Ishikawa (cell line): ENCODE measurements around the gene BICC1.

Experiments
- CEBPB ChIP-seq: IDR thresholded peaks from 2 replicates; pipeline ENCODE4 v1.6.1; 2012
- CREB1 ChIP-seq: IDR thresholded peaks from 2 replicates; pipeline ENCODE4 v1.6.1; 2012; ENCODE audit warnings: low read depth
- EGR1 ChIP-seq: IDR thresholded peaks from 2 replicates; pipeline ENCODE4 v1.6.1; 2012
- EP300 ChIP-seq: IDR thresholded peaks from 2 replicates; pipeline ENCODE4 v1.6.1; 2012; ENCODE audit warnings: borderline replicate concordance
- FOXM1 ChIP-seq: IDR thresholded peaks from 2 replicates; pipeline ENCODE4 v1.6.1; 2012; ENCODE audit warnings: low read depth, borderline replicate concordance
- MAX ChIP-seq: IDR thresholded peaks from 2 replicates; pipeline ENCODE4 v1.6.1; 2012
- NFIC ChIP-seq: IDR thresholded peaks from 2 replicates; pipeline ENCODE4 v1.6.1; 2012
- RAD21 ChIP-seq: IDR thresholded peaks from 2 replicates; pipeline ENCODE4 v1.6.1; 2012; ENCODE audit warnings: low read depth
- REST ChIP-seq: IDR thresholded peaks from 2 replicates; pipeline ENCODE4 v1.6.1; 2012; ENCODE audit warnings: low read depth, mild to moderate bottlenecking
- TAF1 ChIP-seq: IDR thresholded peaks from 2 replicates; pipeline ENCODE4 v1.6.1; 2012; ENCODE audit warnings: low read depth, mild to moderate bottlenecking
- TCF12 ChIP-seq: IDR thresholded peaks from 2 replicates; pipeline ENCODE4 v1.6.1; 2012; ENCODE audit warnings: low read depth
- TEAD4 ChIP-seq: IDR thresholded peaks from 2 replicates; pipeline ENCODE4 v1.6.1; 2012
- USF1 ChIP-seq: IDR thresholded peaks from 2 replicates; pipeline ENCODE4 v1.6.1; 2012
- YY1 ChIP-seq: IDR thresholded peaks from 2 replicates; pipeline ENCODE4 v1.6.1; 2012; ENCODE audit warnings: low read depth
- ZBTB7A ChIP-seq: IDR thresholded peaks from 2 replicates; pipeline ENCODE4 v1.6.1; 2012; ENCODE audit warnings: low read depth

Gene BICC1

GRCh38 chr10:58757352-58758065 lies 244.8 kb downstream of the BICC1 start:
- TF ChIP-seq CEBPB: no peak
- TF ChIP-seq YY1: no peak
- no peak for TF ChIP-seq REST
- TF ChIP-seq MAX: no peak
- TF ChIP-seq CREB1: no peak
- no peak for TF ChIP-seq FOXM1
- TF ChIP-seq RAD21: no peak
- no peak for TF ChIP-seq EP300
- no peak for TF ChIP-seq EGR1
- no peak for TF ChIP-seq USF1
- no peak for TF ChIP-seq TAF1
- TF ChIP-seq TCF12: no peak

- TF ChIP-seq USF1 (no peak), ZBTB7A (no peak), CEBPB (no peak), EGR1 (no peak), EP300 (no peak), FOXM1 (no peak), NFIC (no peak), REST (no peak), TAF1 (no peak), YY1 (no peak), TEAD4 (no peak), RAD21 (no peak), MAX (no peak), CREB1 (no peak), TCF12 (no peak)
Measured at GRCh38 chr10:58758321-58758720, 245.6 kb downstream of the BICC1 start.

DNA sequence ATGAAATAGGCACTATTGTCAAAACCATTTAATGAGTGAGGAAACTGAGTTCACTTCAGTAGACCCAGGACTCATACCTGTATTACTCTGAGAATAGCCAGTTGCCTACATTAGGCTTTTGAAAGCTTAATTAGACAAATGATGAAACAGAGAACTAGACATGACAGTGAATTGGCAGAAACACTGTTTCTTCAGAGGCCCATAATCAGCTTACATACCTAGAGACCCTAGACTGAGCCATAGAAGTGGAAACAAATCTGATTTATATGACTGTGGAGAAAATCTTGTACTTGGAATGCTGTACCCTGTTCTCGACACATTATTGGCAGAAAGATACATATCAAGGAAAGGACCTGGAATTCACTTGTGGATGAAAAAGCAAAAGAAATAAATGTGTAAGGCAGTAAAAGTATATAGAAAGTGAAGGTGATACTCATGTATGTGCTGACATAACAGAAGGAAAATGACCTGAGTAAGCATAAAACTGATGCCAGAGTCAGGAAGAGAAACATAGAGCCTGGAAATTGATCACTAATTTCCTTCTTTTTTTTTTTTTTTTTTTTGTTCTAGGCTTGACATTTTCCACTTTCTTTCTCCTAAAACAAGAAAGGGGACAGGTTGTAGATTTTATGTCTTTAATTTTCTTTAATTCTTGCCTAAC lies 251.5 kb downstream of the BICC1 start:
- no peak for TF ChIP-seq EGR1
- TF ChIP-seq CREB1: no peak
- TF ChIP-seq NFIC: no peak
- no peak for TF ChIP-seq FOXM1
- TF ChIP-seq CEBPB: no peak

DNA sequence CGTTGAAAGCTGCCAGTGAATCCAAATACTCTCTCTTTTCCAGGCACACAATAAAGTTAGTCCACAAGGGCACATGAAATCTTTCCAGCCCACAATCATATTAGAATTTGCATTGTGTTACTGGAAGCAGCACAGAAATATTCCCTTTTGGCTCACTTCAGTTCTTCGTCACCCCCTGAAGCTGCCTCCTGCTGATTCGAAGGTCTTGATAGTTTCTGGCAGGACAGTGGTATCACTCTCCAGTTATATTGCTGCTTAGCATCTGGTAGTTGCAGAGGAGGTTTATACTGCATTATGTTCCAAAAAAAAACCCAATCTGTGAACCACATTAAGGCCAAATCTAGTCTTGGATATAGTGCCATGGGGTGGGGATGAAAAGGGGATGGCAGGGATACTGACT lies 253.2 kb downstream of the BICC1 start:
- no peak for TF ChIP-seq EP300
- no peak for TF ChIP-seq USF1
- no peak for TF ChIP-seq RAD21
- no peak for TF ChIP-seq TAF1

- TF ChIP-seq CREB1: no peak
- no peak for TF ChIP-seq NFIC
- TF ChIP-seq TEAD4: no peak
- TF ChIP-seq MAX: no peak
Measured at GRCh38 chr10:58767652-58768051, 255.0 kb downstream of the BICC1 start.

DNA sequence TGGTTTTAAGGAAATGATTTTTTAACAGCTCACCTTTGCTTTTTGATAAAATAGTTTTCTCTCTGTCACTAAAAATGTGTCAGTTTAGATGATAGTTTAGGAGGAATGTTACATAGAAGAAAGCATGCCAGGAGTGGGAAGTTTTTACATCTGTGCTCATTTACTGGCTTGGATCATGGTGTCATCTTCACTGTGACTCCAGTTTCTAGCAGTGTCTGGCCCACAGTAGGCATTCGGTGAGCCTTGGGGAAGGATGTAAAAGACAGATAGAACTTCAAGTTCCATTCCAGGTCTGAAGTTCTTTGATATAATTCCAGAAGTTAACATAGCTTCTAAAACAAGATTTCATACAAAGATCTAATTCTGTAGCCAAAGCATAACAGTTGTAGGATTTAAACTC lies 259.2 kb downstream of the BICC1 start:
- TF ChIP-seq RAD21 (no peak), TEAD4 (no peak), TAF1 (no peak), NFIC (no peak), EGR1 (no peak), FOXM1 (no peak), USF1 (no peak), EP300 (no peak), ZBTB7A (no peak), YY1 (no peak), REST (no peak), MAX (no peak), CEBPB (no peak), CREB1 (no peak), TCF12 (no peak)
